HG03108 (cell line): ENCODE results near the gene LAMC1.
"Not testable (repeated sequence)": the region's sequence is repeated elsewhere in the genome, so short reads cannot be mapped to it uniquely, and the experiment has no call there.

ENCODE experiments used
- ATAC-seq: cut with Tn5 transposase; IDR thresholded peaks from one replicate; pipeline ENCODE4 v1.9.1; 2021; ENCODE audit warnings: moderate library complexity; ENCODE audit not compliant: unreplicated experiment

LAMC1 gene

GRCh38 chr1:183143576-183144315 is 120.5 kb downstream of the LAMC1 start:
- ATAC-seq = no peak

- ATAC-seq = no peak
These were observed 121.5 kb downstream of the LAMC1 start for GRCh38 chr1:183144752-183145151.

- no peak for ATAC-seq
These were observed 124.5 kb downstream of the LAMC1 start for GRCh38 chr1:183147735-183148134.

- ATAC-seq = no peak
These were observed 125.4 kb downstream of the LAMC1 start for GRCh38 chr1:183148599-183148998.

GRCh38 chr1:183149273-183149672 is 126.1 kb downstream of the LAMC1 start:
- ATAC-seq = no peak

GRCh38 chr1:183150032-183150431 is 126.8 kb downstream of the LAMC1 start:
- not testable (repeated sequence) for ATAC-seq

GRCh38 chr1:183150445-183150844 is 127.2 kb downstream of the LAMC1 start:
- no peak for ATAC-seq

- ATAC-seq = no peak
These were observed 129.0 kb downstream of the LAMC1 start for GRCh38 chr1:183152180-183152579.

- ATAC-seq = no peak
These were observed 132.7 kb downstream of the LAMC1 start for GRCh38 chr1:183155939-183156338.

- no peak for ATAC-seq
These were observed 136.7 kb downstream of the LAMC1 start for GRCh38 chr1:183159960-183160359.

- ATAC-seq = no peak
These were observed 138.2 kb downstream of the LAMC1 start for GRCh38 chr1:183161391-183161790.

GRCh38 chr1:183163316-183163715 is 140.1 kb downstream of the LAMC1 start:
- no peak for ATAC-seq

- ATAC-seq = no peak
These were observed 141.1 kb downstream of the LAMC1 start for GRCh38 chr1:183164340-183164739.

GRCh38 chr1:183164963-183165362 is 141.7 kb downstream of the LAMC1 start:
- ATAC-seq = no peak

GRCh38 chr1:183165456-183165855 is 142.2 kb downstream of the LAMC1 start:
- ATAC-seq = no peak

- no peak for ATAC-seq
These were observed 143.2 kb downstream of the LAMC1 start for GRCh38 chr1:183166454-183166853.

GRCh38 chr1:183167676-183168075 is 144.5 kb downstream of the LAMC1 start:
- ATAC-seq = no peak

- no peak for ATAC-seq
These were observed 145.1 kb downstream of the LAMC1 start for GRCh38 chr1:183168308-183168707.

- ATAC-seq = no peak
These were observed 150.6 kb downstream of the LAMC1 start for GRCh38 chr1:183173828-183174227.

- no peak for ATAC-seq
These were observed 152.4 kb downstream of the LAMC1 start for GRCh38 chr1:183175631-183176030.

- ATAC-seq = no peak
These were observed 155.3 kb downstream of the LAMC1 start for GRCh38 chr1:183178545-183178944.

GRCh38 chr1:183179033-183179432 is 155.8 kb downstream of the LAMC1 start:
- ATAC-seq = no peak

- ATAC-seq = no peak
These were observed 157.0 kb downstream of the LAMC1 start for GRCh38 chr1:183180218-183180617.
